KG1 (cell line): ENCODE data around the gene KRTAP10-6.
"Not testable (repeated sequence)": the region's sequence is repeated elsewhere in the genome, so short reads cannot be mapped to it uniquely, and the experiment has no call there.

ENCODE experiments used
- DNase-seq: peaks from one replicate; lab custom pipeline; 2025; lab: John Stamatoyannopoulos, UW

Gene KRTAP10-6

GRCh38 chr21:44557491-44558328 is 34.6 kb downstream of the KRTAP10-6 start:
- no peak for DNase-seq

- DNase-seq, result no peak
Observed at GRCh38 chr21:44556879-44557278, 35.4 kb downstream of the KRTAP10-6 start.

GRCh38 chr21:44555200-44555875 is 37.0 kb downstream of the KRTAP10-6 start:
- no peak for DNase-seq

GRCh38 chr21:44552681-44553080 is 39.6 kb downstream of the KRTAP10-6 start:
- no peak for DNase-seq

- no peak for DNase-seq
Observed at GRCh38 chr21:44552136-44552535, 40.2 kb downstream of the KRTAP10-6 start.

- DNase-seq, result no peak
Observed at GRCh38 chr21:44551340-44551961, 40.9 kb downstream of the KRTAP10-6 start, which contains the start of gene KRTAP10-2. KRTAP10-2 (minus strand) TSS chr21:44551505; CDS start chr21:44551458, 47 bp downstream.

GRCh38 chr21:44550807-44551206 is 41.5 kb downstream of the KRTAP10-6 start:
- no peak for DNase-seq

- DNase-seq, result not testable (repeated sequence)
Observed at GRCh38 chr21:44550285-44550684, 42.0 kb downstream of the KRTAP10-6 start.

GRCh38 chr21:44549525-44550211 is 42.6 kb downstream of the KRTAP10-6 start:
- no peak for DNase-seq

- no peak for DNase-seq
Observed at GRCh38 chr21:44548922-44549321, 43.4 kb downstream of the KRTAP10-6 start.

- DNase-seq, result no peak
Observed at GRCh38 chr21:44548381-44548780, 43.9 kb downstream of the KRTAP10-6 start.

GRCh38 chr21:44547656-44548331 is 44.5 kb downstream of the KRTAP10-6 start:
- DNase-seq, result no peak

- DNase-seq, result no peak
Observed at GRCh38 chr21:44544566-44544965, 47.7 kb downstream of the KRTAP10-6 start.

- no peak for DNase-seq
Observed at GRCh38 chr21:44542716-44543115, 49.6 kb downstream of the KRTAP10-6 start.
